Colon (tissue), 2 donors: Measurements from ENCODE around the gene HMGXB3.

ENCODE experiments used
- FAIRE-seq: peaks from 2 replicates; lab custom pipeline; 2012; peaks lifted over from hg19 to GRCh38; lab: Jason Lieb, UNC
- donor health status: control.
- donor health status: control.

The HMGXB3 gene

GRCh38 chr5:149990518-149991376 lies 9.8 kb upstream of the HMGXB3 start:
- FAIRE-seq = no peak

GRCh38 chr5:149993471-149993870 lies 7.1 kb upstream of the HMGXB3 start:
- no peak for FAIRE-seq

- no peak for FAIRE-seq
Measured at GRCh38 chr5:149995385-149996204, 4.9 kb upstream of the HMGXB3 start.

GRCh38 chr5:149996205-149996890 lies 4.2 kb upstream of the HMGXB3 start:
- FAIRE-seq = no peak

GRCh38 chr5:149998281-149998680 lies 2.3 kb upstream of the HMGXB3 start:
- no peak for FAIRE-seq

GRCh38 chr5:149999359-149999758 lies 1.2 kb upstream of the HMGXB3 start:
- FAIRE-seq = no peak

- no peak for FAIRE-seq
Measured at GRCh38 chr5:149999866-150000255, 678 bp upstream of the HMGXB3 start.

- no peak for FAIRE-seq
Measured at GRCh38 chr5:150000990-150001659, 586 bp downstream of the HMGXB3 start.

GRCh38 chr5:150001660-150002486 lies 1.3 kb downstream of the HMGXB3 start:
- no peak for FAIRE-seq

GRCh38 chr5:150006318-150006717 lies 5.8 kb downstream of the HMGXB3 start:
- no peak for FAIRE-seq

GRCh38 chr5:150007050-150007449 lies 6.5 kb downstream of the HMGXB3 start:
- FAIRE-seq = no peak

- FAIRE-seq = no peak
Measured at GRCh38 chr5:150009671-150010387, 9.3 kb downstream of the HMGXB3 start.

GRCh38 chr5:150013931-150014330 lies 13.4 kb downstream of the HMGXB3 start:
- FAIRE-seq = no peak

GRCh38 chr5:150014456-150014855 lies 13.9 kb downstream of the HMGXB3 start:
- no peak for FAIRE-seq

- FAIRE-seq = no peak
Measured at GRCh38 chr5:150015415-150015814, 14.9 kb downstream of the HMGXB3 start.

- no peak for FAIRE-seq
Measured at GRCh38 chr5:150016537-150016936, 16.0 kb downstream of the HMGXB3 start.

- FAIRE-seq = no peak
Measured at GRCh38 chr5:150017226-150018005, 16.9 kb downstream of the HMGXB3 start.

- no peak for FAIRE-seq
Measured at GRCh38 chr5:150020249-150020648, 19.7 kb downstream of the HMGXB3 start.

- FAIRE-seq = no peak
Measured at GRCh38 chr5:150021491-150022157, 21.1 kb downstream of the HMGXB3 start.
